ENCODE data around the gene DGKA. TPM values are rescaled to one million over a fixed set of nuclear protein-coding genes. Genes with fewer than 3 reads are reported as not detected.
"Not testable (repeated sequence)": the region's sequence is repeated elsewhere in the genome, so short reads cannot be mapped to it uniquely, and the experiment has no call there.

The DGKA gene
- total RNA-seq, 2 experiments from 2014 or later: 541 to 575 TPM

DNA sequence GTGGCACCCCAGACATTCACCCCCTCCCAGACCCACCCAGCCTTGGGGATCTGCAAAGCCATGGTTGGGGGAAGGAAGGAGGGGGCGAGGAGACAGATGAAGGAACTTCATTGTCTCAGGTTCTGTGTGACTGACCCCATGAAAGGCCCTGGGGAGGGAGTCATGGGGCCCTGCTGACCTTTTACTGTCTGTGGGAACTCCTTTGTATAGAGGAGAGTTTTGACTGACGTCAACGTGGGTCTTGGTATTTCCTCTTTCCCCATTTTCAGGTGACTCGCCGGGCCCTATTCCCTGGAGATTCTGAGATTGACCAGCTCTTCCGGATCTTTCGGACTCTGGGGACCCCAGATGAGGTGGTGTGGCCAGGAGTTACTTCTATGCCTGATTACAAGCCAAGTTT, 39.8 kb downstream of the DGKA start:
- H3K4me1 Mint-ChIP-seq (ENCODE audit: low read depth): peaks cover 32% of the 10 kb centered on the region
- no peaks in the 10 kb centered on the region for H3K27me3 Mint-ChIP-seq (ENCODE audit: low read depth)
- H3K9me3 Mint-ChIP-seq (ENCODE audit: insufficient read depth): no peaks in the 10 kb centered on the region
- peak overlapping the region; percentile 62 for H3K27ac Mint-ChIP-seq
- peaks cover 40% of the 10 kb centered on the region for H3K36me3 Mint-ChIP-seq (ENCODE audit: low read depth)
- CTCF ChIA-PET: interaction anchor here (3.4 kb wide), 1 partner anchor 25 kb away, joined by 12 read pairs; no protein-coding TSS in a partner anchor
- POLR2A ChIA-PET: no interaction called here
- H3K4me3 Mint-ChIP-seq: no peak overlapping the region
- DNase-seq: no peak
- no peak for ATAC-seq

DNA sequence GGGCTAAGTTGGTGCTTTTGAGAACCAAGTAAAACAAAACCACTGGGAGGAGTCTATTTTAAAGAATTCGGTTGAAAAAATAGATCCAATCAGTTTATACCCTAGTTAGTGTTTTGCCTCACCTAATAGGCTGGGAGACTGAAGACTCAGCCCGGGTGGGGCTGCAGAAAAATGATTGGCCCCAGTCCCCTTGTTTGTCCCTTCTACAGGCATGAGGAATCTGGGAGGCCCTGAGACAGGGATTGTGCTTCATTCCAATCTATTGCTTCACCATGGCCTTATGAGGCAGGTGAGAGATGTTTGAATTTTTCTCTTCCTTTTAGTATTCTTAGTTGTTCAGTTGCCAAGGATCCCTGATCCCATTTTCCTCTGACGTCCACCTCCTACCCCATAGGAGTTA, 41.1 kb downstream of the DGKA start:
- peak overlapping the region; percentile 60 for H3K27ac Mint-ChIP-seq
- H3K9me3 Mint-ChIP-seq (ENCODE audit: insufficient read depth): no peaks in the 10 kb centered on the region
- ATAC-seq: no peak
- ChIA-PET POLR2A (interaction anchor here (1.0 kb wide), 1 partner anchor 27 kb away, joined by 3 read pairs; no protein-coding TSS in a partner anchor), CTCF (interaction anchor here (3.2 to 3.6 kb wide), 2 partner anchors 57 to 233 kb away, joined by 17 to 21 read pairs; no protein-coding TSS in a partner anchor)
- H3K27me3 Mint-ChIP-seq (ENCODE audit: low read depth): no peaks in the 10 kb centered on the region
- no peak for DNase-seq
- peaks cover 28% of the 10 kb centered on the region for H3K4me1 Mint-ChIP-seq (ENCODE audit: low read depth)
- H3K36me3 Mint-ChIP-seq (ENCODE audit: low read depth): peaks cover 43% of the 10 kb centered on the region
- H3K4me3 Mint-ChIP-seq: no peak overlapping the region

DNA sequence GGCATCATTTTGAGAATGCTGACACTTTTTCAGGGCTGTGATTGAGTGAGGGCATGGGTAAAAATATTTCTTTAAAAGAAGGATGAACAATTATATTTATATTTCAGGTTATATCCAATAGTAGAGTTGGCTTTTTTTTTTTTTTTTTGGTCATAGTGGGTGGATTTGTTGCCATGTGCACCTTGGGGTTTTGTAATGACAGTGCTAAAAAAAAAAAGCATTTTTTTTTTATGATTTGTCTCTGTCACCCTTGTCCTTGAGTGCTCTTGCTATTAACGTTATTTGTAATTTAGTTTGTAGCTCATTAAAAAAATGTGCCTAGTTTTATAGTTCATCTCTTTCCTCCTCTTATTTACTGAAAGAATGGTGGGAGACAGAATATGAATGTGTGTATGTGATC, 41.5 kb downstream of the DGKA start:
- Mint-ChIP-seq H3K4me1 (ENCODE audit: low read depth) (peaks cover 30% of the 10 kb centered on the region), H3K27ac (peak overlapping the region; percentile 60), H3K27me3 (ENCODE audit: low read depth) (no peaks in the 10 kb centered on the region), H3K4me3 (no peak overlapping the region), H3K9me3 (ENCODE audit: insufficient read depth) (no peaks in the 10 kb centered on the region), H3K36me3 (ENCODE audit: low read depth) (peaks cover 42% of the 10 kb centered on the region)
- CTCF ChIA-PET: interaction anchor here (3.2 to 3.6 kb wide), 2 partner anchors 57 to 233 kb away, joined by 17 to 21 read pairs; no protein-coding TSS in a partner anchor
- DNase-seq (no peak), ATAC-seq (no peak)
- POLR2A ChIA-PET: interaction anchor here (1.0 to 2.6 kb wide), 2 partner anchors 28 to 36 kb away, joined by 3 to 7 read pairs; no protein-coding TSS in a partner anchor

DNA sequence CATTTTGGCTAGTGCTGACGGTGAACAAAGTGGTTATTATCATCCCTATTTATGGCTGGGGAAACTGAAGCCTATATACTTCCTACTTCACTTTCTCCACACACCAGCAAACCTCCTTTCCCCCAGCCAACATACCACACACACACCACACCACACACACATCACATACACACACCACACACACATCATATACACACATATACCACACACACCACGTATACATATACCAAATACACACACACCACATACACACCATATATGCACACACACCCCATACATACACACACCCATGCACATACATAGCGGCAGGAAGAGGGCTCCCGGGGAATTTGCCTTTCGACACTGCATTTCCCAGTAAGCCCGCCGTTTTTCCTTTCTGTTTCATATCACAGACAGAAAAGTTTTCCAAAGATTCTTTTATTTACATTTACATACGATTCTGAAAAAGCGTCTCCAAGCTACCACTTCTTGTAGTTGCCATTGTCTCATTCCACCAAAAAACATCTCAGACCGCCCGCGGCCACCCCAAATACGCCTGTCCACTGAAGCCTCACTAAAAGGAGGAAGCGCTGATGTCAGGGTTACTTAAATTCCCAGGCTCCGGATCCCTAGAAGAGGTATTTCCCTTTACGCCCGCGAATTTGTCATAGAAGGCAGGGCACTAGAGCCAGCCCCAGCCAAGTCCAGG, 42.1 kb downstream of the DGKA start:
- ATAC-seq (no peak), DNase-seq (no peak)
- H3K4me1 Mint-ChIP-seq (ENCODE audit: low read depth): peaks cover 24% of the 10 kb centered on the region
- H3K27ac Mint-ChIP-seq: no peak overlapping the region
- POLR2A ChIA-PET: interaction anchor here (0.7 to 2.7 kb wide), 25 partner anchors 9 to 1548 kb away, joined by 3 to 21 read pairs (median 4); partner anchors contain the start of genes CD63, DDIT3, DGKA and DNAJC14
- no peaks in the 10 kb centered on the region for H3K9me3 Mint-ChIP-seq (ENCODE audit: insufficient read depth)
- no peak overlapping the region for H3K4me3 Mint-ChIP-seq
- no peaks in the 10 kb centered on the region for H3K27me3 Mint-ChIP-seq (ENCODE audit: low read depth)
- CTCF ChIA-PET: interaction anchor here (0.8 to 3.9 kb wide), 24 partner anchors 11 to 248 kb away, joined by 3 to 50 read pairs (median 5); partner anchors contain the start of genes ERBB3, ESYT1, ORMDL2 and PYM1
- H3K36me3 Mint-ChIP-seq (ENCODE audit: low read depth): peaks cover 40% of the 10 kb centered on the region

DNA sequence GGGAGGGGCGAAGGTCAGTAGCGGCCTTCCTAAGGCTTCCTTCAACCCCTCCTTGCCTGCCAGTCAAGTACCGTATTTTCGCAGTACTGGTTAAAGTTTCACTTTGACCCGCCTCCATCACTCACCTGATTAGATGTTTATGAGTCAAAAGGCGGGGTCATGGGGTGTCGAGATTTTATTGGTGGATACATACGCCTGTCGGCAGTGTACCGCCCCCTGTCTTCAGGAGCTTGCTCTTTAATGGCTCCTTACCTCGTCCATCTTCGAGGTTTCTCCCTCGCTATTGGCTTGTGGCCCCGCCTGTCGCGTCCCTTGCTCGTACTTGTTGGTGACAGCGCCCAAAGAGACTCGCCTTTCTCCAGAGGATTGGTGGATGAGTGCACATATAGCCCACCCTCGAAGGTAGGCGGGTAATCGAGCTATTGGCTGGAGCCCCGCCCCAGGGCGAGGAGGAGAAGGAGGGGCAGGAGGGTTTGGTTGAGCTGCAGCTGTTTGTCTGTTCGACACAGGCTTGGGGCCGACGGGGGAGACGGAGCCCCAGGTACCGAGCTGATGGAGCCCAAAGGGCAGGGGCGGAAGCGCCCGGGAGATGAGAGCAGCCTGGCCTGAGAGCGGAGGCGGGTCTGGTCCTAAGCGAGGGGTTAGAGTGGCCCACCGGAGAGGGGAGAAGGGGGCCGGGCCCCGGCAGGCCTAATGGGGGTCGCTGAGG, 42.8 kb downstream of the DGKA start, which contains the start of gene RAB5B:
TSS of gene RAB5B (plus strand) at position 480 of the 709 bp plus-strand sequence. CDS start 12,883 bp downstream, outside the sequence.
- CTCF ChIA-PET: interaction anchor here (0.8 to 3.9 kb wide), 30 partner anchors 10 to 249 kb away, joined by 3 to 50 read pairs (median 5); partner anchors contain the start of genes DGKA, ERBB3, ESYT1 and ORMDL2

DNA sequence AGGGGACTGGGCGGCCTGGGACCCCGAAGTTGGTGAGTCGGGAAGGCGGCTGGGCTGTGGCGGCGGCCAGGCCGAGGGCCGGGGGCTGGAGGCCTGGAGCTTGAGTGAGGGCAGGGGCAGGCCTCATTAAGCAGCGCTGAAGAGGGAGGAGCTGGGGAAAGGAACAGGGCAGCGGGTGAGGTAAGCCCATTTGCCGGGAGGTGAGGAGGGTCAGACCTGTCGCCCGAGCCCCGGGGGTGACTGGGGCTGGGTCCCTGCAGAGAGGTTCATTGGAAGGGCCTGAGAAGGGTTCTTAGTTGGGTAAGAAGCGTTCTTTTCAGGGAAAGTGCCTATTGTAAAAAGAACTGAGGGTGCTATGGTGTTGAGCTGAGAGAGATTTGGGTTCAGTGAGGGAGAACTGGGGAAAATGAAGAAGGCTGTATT, 43.4 kb downstream of the DGKA start:
- Mint-ChIP-seq H3K9me3 (ENCODE audit: insufficient read depth) (no peaks in the 10 kb centered on the region), H3K27ac (no peak overlapping the region), H3K27me3 (ENCODE audit: low read depth) (no peaks in the 10 kb centered on the region), H3K4me1 (ENCODE audit: low read depth) (peaks cover 15% of the 10 kb centered on the region), H3K4me3 (no peak overlapping the region), H3K36me3 (ENCODE audit: low read depth) (peaks cover 38% of the 10 kb centered on the region)
- ATAC-seq: peak; percentile 23
- ChIA-PET CTCF (interaction anchor here (0.8 to 3.9 kb wide), 33 partner anchors 9 to 250 kb away, joined by 3 to 50 read pairs (median 5); partner anchors contain the start of genes DGKA, ERBB3, ESYT1 and ORMDL2), POLR2A (interaction anchor here (0.5 to 2.7 kb wide), 27 partner anchors 8 to 255 kb away, joined by 3 to 21 read pairs (median 4); partner anchors contain the start of genes CD63, DGKA, DNAJC14 and ORMDL2)
- DNase-seq: peak; percentile 50

More for the DNA sequence above, 42.8 kb downstream of the DGKA start, which contains the start of gene RAB5B:
- ATAC-seq: peak; percentile 96
- POLR2A ChIA-PET: interaction anchor here (0.7 to 2.7 kb wide), 27 partner anchors 9 to 1547 kb away, joined by 3 to 21 read pairs (median 4); partner anchors contain the start of genes CD63, DDIT3, DGKA and DNAJC14
- peaks cover 37% of the 10 kb centered on the region for H3K36me3 Mint-ChIP-seq (ENCODE audit: low read depth)
- H3K4me1 Mint-ChIP-seq (ENCODE audit: low read depth): peaks cover 17% of the 10 kb centered on the region
- no peak within 1 kb of the TSS for H3K27ac Mint-ChIP-seq
- peak; percentile 100 for DNase-seq
- H3K27me3 Mint-ChIP-seq (ENCODE audit: low read depth): no peaks in the 10 kb centered on the region
- no peaks in the 10 kb centered on the region for H3K9me3 Mint-ChIP-seq (ENCODE audit: insufficient read depth)
- no peak within 1 kb of the TSS for H3K4me3 Mint-ChIP-seq

DNA sequence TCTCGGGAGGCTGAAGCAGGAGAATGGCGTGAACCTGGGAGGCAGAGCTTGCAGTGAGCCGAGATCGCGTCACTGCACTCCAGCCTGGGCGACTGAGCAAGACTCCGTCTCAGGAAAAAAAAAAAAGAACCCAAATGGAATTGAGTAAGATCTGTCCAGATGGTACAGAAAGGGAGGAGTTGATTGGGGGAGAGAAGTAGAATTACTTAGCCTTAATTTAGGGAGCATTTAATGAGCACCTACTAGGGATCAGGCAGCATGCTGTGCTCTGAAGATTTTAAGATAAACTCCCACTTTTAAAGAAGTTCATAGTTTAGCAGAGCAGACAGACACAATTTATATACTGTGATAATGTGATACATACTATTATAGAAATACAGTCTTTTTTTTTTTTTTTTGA, 47.4 kb downstream of the DGKA start:
- POLR2A ChIA-PET: no interaction called here
- H3K27ac Mint-ChIP-seq: no peak overlapping the region
- H3K36me3 Mint-ChIP-seq (ENCODE audit: low read depth): peaks cover 27% of the 10 kb centered on the region
- no peaks in the 10 kb centered on the region for H3K27me3 Mint-ChIP-seq (ENCODE audit: low read depth)
- DNase-seq (no peak), ATAC-seq (no peak)
- CTCF ChIA-PET: interaction anchor here (0.8 to 1.2 kb wide), 2 partner anchors 18 to 40 kb away, joined by 3 to 4 read pairs; no protein-coding TSS in a partner anchor
- H3K4me3 Mint-ChIP-seq: no peak overlapping the region
- peaks cover 13% of the 10 kb centered on the region for H3K4me1 Mint-ChIP-seq (ENCODE audit: low read depth)
- no peaks in the 10 kb centered on the region for H3K9me3 Mint-ChIP-seq (ENCODE audit: insufficient read depth)

DNA sequence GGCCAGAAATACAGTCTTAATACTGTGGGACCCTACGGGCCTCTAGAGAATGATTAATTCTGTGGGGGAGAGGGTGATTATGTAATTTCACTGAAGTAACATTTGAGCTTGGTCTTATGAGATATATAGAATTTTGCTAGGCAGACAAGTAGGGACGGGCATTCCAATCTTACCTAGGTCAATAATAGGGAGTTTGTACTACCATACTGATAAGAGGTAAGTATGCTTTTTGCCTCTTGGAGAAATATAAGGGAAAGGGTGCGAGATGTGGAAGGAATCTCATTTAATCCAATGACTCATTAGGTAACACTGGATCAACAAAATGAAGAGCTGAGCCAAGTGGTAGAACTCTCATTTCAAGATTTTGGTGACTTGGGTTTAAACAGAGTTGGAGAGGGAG, 48.1 kb downstream of the DGKA start:
- Mint-ChIP-seq H3K4me1 (ENCODE audit: low read depth) (peaks cover 13% of the 10 kb centered on the region), H3K27ac (no peak overlapping the region), H3K27me3 (ENCODE audit: low read depth) (no peaks in the 10 kb centered on the region), H3K36me3 (ENCODE audit: low read depth) (peaks cover 31% of the 10 kb centered on the region), H3K9me3 (ENCODE audit: insufficient read depth) (no peaks in the 10 kb centered on the region), H3K4me3 (no peak overlapping the region)
- CTCF ChIA-PET: interaction anchor here (0.8 to 1.4 kb wide), 3 partner anchors 40 to 241 kb away, joined by 3 to 4 read pairs (median 4); no protein-coding TSS in a partner anchor
- ATAC-seq: no peak
- DNase-seq: no peak
- POLR2A ChIA-PET: interaction anchor here (0.6 kb wide), 1 partner anchor 255 kb away, joined by 3 read pairs; no protein-coding TSS in a partner anchor

DNA sequence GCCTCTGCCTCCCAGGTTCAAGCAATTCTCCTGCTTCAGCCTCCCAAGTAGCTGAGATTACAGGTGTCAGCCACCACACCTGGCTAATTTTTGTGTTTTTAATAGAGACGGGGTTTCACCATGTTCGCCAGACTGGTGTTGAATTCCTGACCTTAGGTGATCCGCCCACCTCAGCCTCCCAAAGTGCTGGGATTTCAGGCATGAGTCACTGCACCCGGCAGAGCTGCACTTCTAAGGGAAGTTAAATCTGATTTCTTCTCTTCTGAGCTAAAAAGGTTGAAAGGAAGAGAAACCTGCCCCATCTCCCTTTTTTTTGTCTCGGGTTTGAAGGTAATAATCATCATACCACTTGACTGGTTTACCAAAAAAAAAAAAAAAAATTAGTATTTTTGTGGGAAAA, 50.9 kb downstream of the DGKA start:
- H3K4me1 Mint-ChIP-seq (ENCODE audit: low read depth); DNase-seq; H3K27me3 Mint-ChIP-seq (ENCODE audit: low read depth); H3K27ac Mint-ChIP-seq; H3K4me3 Mint-ChIP-seq; ATAC-seq; H3K9me3 Mint-ChIP-seq (ENCODE audit: insufficient read depth): not testable (repeated sequence)
- ChIA-PET CTCF (interaction anchor here (0.9 to 3.3 kb wide), 7 partner anchors 9 to 243 kb away, joined by 3 to 23 read pairs (median 4); no protein-coding TSS in a partner anchor), POLR2A (interaction anchor here (1.4 to 1.8 kb wide), 2 partner anchors 8 to 29 kb away, joined by 3 to 12 read pairs; partner anchors contain the start of gene RAB5B)
- peaks cover 27% of the 10 kb centered on the region for H3K36me3 Mint-ChIP-seq (ENCODE audit: low read depth)

DNA sequence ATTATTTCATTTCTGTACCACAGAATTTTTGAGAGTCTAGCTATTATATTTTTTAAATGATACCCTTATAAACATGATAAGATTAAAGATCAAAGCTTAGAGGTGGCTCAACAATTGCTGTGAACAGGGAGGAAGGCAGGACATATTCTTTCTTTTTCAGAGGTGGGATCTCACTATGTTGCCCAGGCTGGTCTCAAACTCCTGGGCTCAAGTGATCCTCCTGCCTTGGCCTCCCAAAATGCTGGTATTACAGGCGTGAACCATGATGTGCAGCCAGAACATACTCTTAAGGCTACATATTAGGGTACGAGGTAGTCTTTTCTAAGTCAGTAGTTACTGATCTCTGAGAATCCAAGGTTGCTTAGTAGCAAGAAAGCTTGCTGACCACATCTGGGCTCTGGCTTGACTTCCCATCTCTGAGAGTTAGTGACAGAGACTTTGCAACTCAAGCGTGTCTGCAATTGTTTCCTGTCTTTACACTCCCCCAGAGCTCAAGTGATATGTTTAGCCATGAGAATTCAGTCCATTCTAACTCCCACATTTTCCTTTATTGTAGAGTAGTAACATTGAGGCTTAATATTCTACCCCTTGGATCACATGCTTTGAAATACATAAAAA, 51.5 kb downstream of the DGKA start:
- Mint-ChIP-seq H3K4me1 (ENCODE audit: low read depth) (peaks cover 6% of the 10 kb centered on the region), H3K4me3 (no peak overlapping the region), H3K27ac (no peak overlapping the region), H3K27me3 (ENCODE audit: low read depth) (no peaks in the 10 kb centered on the region), H3K36me3 (ENCODE audit: low read depth) (peaks cover 30% of the 10 kb centered on the region), H3K9me3 (ENCODE audit: insufficient read depth) (no peaks in the 10 kb centered on the region)
- peak; percentile 47 for ATAC-seq
- DNase-seq: no peak
- ChIA-PET CTCF (interaction anchor here (0.9 to 3.3 kb wide), 11 partner anchors 8 to 244 kb away, joined by 3 to 23 read pairs (median 4); partner anchors contain the start of gene RAB5B), POLR2A (interaction anchor here (1.1 to 1.8 kb wide), 3 partner anchors 8 to 30 kb away, joined by 3 to 12 read pairs (median 3); partner anchors contain the start of gene RAB5B)

All from activated CD8-positive, alpha-beta T cell treated with anti-CD3 and anti-CD28 coated beads, Interleukin-2, amount 10 ng/mL, durations not matched to agents 7 days and 5 days (primary cell).